GM12891 (cell line): ENCODE results near the gene IFI30. TPM values are rescaled to one million over a fixed set of nuclear protein-coding genes. Genes with fewer than 3 reads are reported as not detected.

ENCODE experiments used
- DNase-seq: peaks from one replicate; pipeline ENCODE4 v3.0.0; 2011; ENCODE audit warnings: low spot score; ENCODE audit not compliant: insufficient read length
- FAIRE-seq: peaks from 2 replicates; lab custom pipeline; 2011; peaks lifted over from hg19 to GRCh38; lab: Jason Lieb, UNC
- PAX5 ChIP-seq: IDR thresholded peaks from 2 replicates; pipeline ENCODE4 v1.6.1; 2011; ENCODE audit warnings: low read length, moderate library complexity, mild to moderate bottlenecking; ENCODE audit not compliant: insufficient read depth, severe bottlenecking
- POLR2A ChIP-seq: IDR thresholded peaks from 2 replicates; pipeline ENCODE4 v1.6.1; 2011; ENCODE audit warnings: low read depth, low read length, control low read depth
- POLR2AphosphoS5 ChIP-seq: IDR thresholded peaks from 2 replicates; pipeline ENCODE4 v1.6.1; 2011; ENCODE audit warnings: low read depth, low read length, control low read depth
- POU2F2 ChIP-seq: IDR thresholded peaks from 2 replicates; pipeline ENCODE4 v1.6.1; 2011; ENCODE audit warnings: low read depth, mild to moderate bottlenecking, control low read depth, low read length, moderate library complexity
- SPI1 ChIP-seq: IDR thresholded peaks from 2 replicates; pipeline ENCODE4 v1.6.1; 2011; ENCODE audit warnings: low read depth, low read length, control low read depth
- TAF1 ChIP-seq: IDR thresholded peaks from 2 replicates; pipeline ENCODE4 v1.6.1; 2011; ENCODE audit warnings: low read depth, low read length, control low read depth
- polyA plus RNA-seq: library from polyadenylated mRNA; unstranded; fragments of >200 nt; gene quantifications from one replicate; pipeline ENCODE4 v1.2.1, GENCODE V29; 2012; ENCODE audit warnings: low read depth, missing spikeins, inconsistent platforms; ENCODE audit not compliant: missing spikeins

IFI30 gene
- polyA plus RNA-seq, result 201 TPM

GRCh38 chr19:18173572-18174288 is at the start of gene IFI30:
TSS of gene IFI30 (plus strand) at chr19:18173813. CDS start at chr19:18173842, 29 bp downstream.
- peak; percentile 95 for FAIRE-seq
- peak; percentile 84 for DNase-seq
- TF ChIP-seq PAX5 (no peak), TAF1 (peak; percentile 66; the same call in 1 of the 2 replicates), POLR2AphosphoS5 (peak; percentile 78), POLR2A (peak; percentile 70), POU2F2 (no peak), SPI1 (no peak)

GRCh38 chr19:18123819-18124218 is 49.8 kb upstream of the IFI30 start:
- DNase-seq, result no peak
- no peak for TF ChIP-seq SPI1
- no peak for TF ChIP-seq POLR2AphosphoS5
- no peak for TF ChIP-seq POU2F2
- TF ChIP-seq PAX5, result no peak
- TF ChIP-seq TAF1, result no peak
- TF ChIP-seq POLR2A, result no peak
- no peak for FAIRE-seq

GRCh38 chr19:18126097-18126496 is 47.5 kb upstream of the IFI30 start:
- no peak for TF ChIP-seq PAX5
- peak; percentile 36 for TF ChIP-seq SPI1
- no peak for FAIRE-seq
- DNase-seq, result no peak

GRCh38 chr19:18128044-18128443 is 45.6 kb upstream of the IFI30 start:
- DNase-seq (no peak), FAIRE-seq (no peak)
- TF ChIP-seq POLR2AphosphoS5 (no peak), PAX5 (no peak), TAF1 (no peak), POLR2A (no peak), POU2F2 (no peak), SPI1 (no peak)

- TF ChIP-seq PAX5 (no peak), SPI1 (no peak), POLR2AphosphoS5 (no peak), POLR2A (no peak), TAF1 (no peak), POU2F2 (no peak)
- DNase-seq (no peak), FAIRE-seq (no peak)
Measured at GRCh38 chr19:18128805-18129204, 44.8 kb upstream of the IFI30 start.

- no peak for DNase-seq
- FAIRE-seq, result no peak
- TF ChIP-seq POLR2A (no peak), PAX5 (no peak), POU2F2 (no peak), SPI1 (no peak), POLR2AphosphoS5 (no peak), TAF1 (no peak)
Measured at GRCh38 chr19:18130523-18131242, 42.9 kb upstream of the IFI30 start.

GRCh38 chr19:18131841-18132596 is 41.6 kb upstream of the IFI30 start:
- no peak for DNase-seq
- no peak for TF ChIP-seq PAX5
- TF ChIP-seq POLR2AphosphoS5, result no peak
- TF ChIP-seq SPI1, result no peak
- TF ChIP-seq POLR2A, result no peak
- no peak for TF ChIP-seq TAF1
- TF ChIP-seq POU2F2, result no peak
- no peak for FAIRE-seq

- TF ChIP-seq POU2F2 (no peak), PAX5 (no peak), SPI1 (no peak), POLR2AphosphoS5 (no peak), POLR2A (no peak), TAF1 (no peak)
- DNase-seq, result no peak
- FAIRE-seq, result no peak
Measured at GRCh38 chr19:18135712-18136584, 37.7 kb upstream of the IFI30 start.
